GM23338 (cell line): ENCODE data around the gene EYS. TPM values are rescaled to one million over a fixed set of nuclear protein-coding genes. Genes with fewer than 3 reads are reported as not detected.

ENCODE experiments used
- ATAC-seq: fragments of 200-7000 bp; cut with Tn5 transposase; 3 replicates; pipeline ENCODE4 v1.9.1; 2020
- DNase-seq: peaks from one replicate; pipeline ENCODE4 v3.0.0-alpha.2; 2015; ENCODE audit warnings: low spot score
- H2AFZ ChIP-seq: fragments of 200-600 bp; sonication (generic); 2 replicates; pipeline ENCODE4 v1.8.0; 2016; ENCODE audit warnings: antibody characterized with exemption, mild to moderate bottlenecking, moderate library complexity
- H3F3A ChIP-seq: fragments of 200-600 bp; sonication (generic); replicated peaks from 2 replicates; pipeline ENCODE4 v1.8.0; 2017; ENCODE audit warnings: antibody characterized with exemption, mixed run types, low read depth
- H3K27ac ChIP-seq: fragments of 200-600 bp; sonication (generic); 2 replicates; pipeline ENCODE4 v1.6.1; 2016; ENCODE audit warnings: low read depth
- H3K27me3 ChIP-seq: fragments of 200-600 bp; sonication (generic); 2 replicates; pipeline ENCODE4 v1.8.0; 2016; ENCODE audit warnings: mild to moderate bottlenecking, mixed run types, moderate library complexity; ENCODE audit not compliant: insufficient read depth
- H3K36me3 ChIP-seq: fragments of 200-600 bp; sonication (generic); 2 replicates; pipeline ENCODE4 v1.8.0; 2016; ENCODE audit warnings: mild to moderate bottlenecking; ENCODE audit not compliant: insufficient read depth
- H3K4me1 ChIP-seq: fragments of 200-600 bp; sonication (generic); 2 replicates; pipeline ENCODE4 v1.8.0; 2016; ENCODE audit warnings: mild to moderate bottlenecking, moderate library complexity; ENCODE audit not compliant: insufficient read depth
- H3K4me2 ChIP-seq: fragments of 200-600 bp; sonication (generic); 2 replicates; pipeline ENCODE4 v1.7.1; 2017; ENCODE audit warnings: mixed run types
- H3K4me3 ChIP-seq: fragments of 200-600 bp; sonication (generic); 2 replicates; pipeline ENCODE4 v1.6.1; 2016; ENCODE audit warnings: mixed run types
- H3K79me2 ChIP-seq: fragments of 200-600 bp; sonication (generic); replicated peaks from 2 replicates; pipeline ENCODE4 v1.8.0; 2017; ENCODE audit warnings: mild to moderate bottlenecking; ENCODE audit not compliant: insufficient read depth
- H3K9me2 ChIP-seq: fragments of 200-600 bp; sonication (generic); 2 replicates; pipeline ENCODE4 v1.8.0; 2017; ENCODE audit not compliant: insufficient read depth
- H4K20me1 ChIP-seq: fragments of 200-600 bp; sonication (generic); replicated peaks from 2 replicates; pipeline ENCODE4 v1.8.0; 2017; ENCODE audit warnings: mild to moderate bottlenecking; ENCODE audit not compliant: insufficient read depth
- H3K27ac Mint-ChIP-seq: 2 replicates; pipeline ENCODE4 v1.8.0; 2020; ENCODE audit warnings: inconsistent platforms, mild to moderate bottlenecking, moderate library complexity, mixed read lengths
- H3K27me3 Mint-ChIP-seq: 3 replicates; pipeline ENCODE4 v1.8.0; 2022; ENCODE audit warnings: low read depth, mild to moderate bottlenecking, moderate library complexity, mixed read lengths, inconsistent platforms; ENCODE audit not compliant: insufficient read depth, poor library complexity
- H3K36me3 Mint-ChIP-seq: 3 replicates; pipeline ENCODE4 v1.8.0; 2021; ENCODE audit warnings: low read depth, mild to moderate bottlenecking, inconsistent platforms, moderate library complexity, mixed read lengths
- H3K4me1 Mint-ChIP-seq: 3 replicates; pipeline ENCODE4 v1.8.0; 2020; ENCODE audit warnings: mild to moderate bottlenecking, inconsistent platforms, mixed read lengths
- H3K4me3 Mint-ChIP-seq: 3 replicates; pipeline ENCODE4 v1.8.0; 2021; ENCODE audit warnings: moderate library complexity, mild to moderate bottlenecking, inconsistent platforms, mixed read lengths
- H3K9me3 Mint-ChIP-seq: 3 replicates; pipeline ENCODE4 v1.8.0; 2020; ENCODE audit warnings: moderate library complexity, mild to moderate bottlenecking, inconsistent platforms, mixed read lengths
- CREB1 ChIP-seq: fragments of 250-450 bp; sonication (Bioruptor Pico); IDR thresholded peaks from 2 replicates; pipeline ENCODE4 v1.5.0; 2020; ENCODE audit warnings: low read depth, mild to moderate bottlenecking, moderate library complexity
- EZH2 ChIP-seq: fragments of 200-600 bp; sonication (generic); IDR thresholded peaks from one replicate; pipeline ENCODE4 v1.8.0; 2017; ENCODE audit warnings: antibody characterized with exemption, mild to moderate bottlenecking, low read depth; ENCODE audit not compliant: unreplicated experiment
- EZH2phosphoT487 ChIP-seq: fragments of 200-600 bp; sonication (generic); IDR thresholded peaks from one replicate; pipeline ENCODE4 v1.8.1; 2018; ENCODE audit warnings: antibody characterized with exemption; ENCODE audit not compliant: unreplicated experiment
- JUNB ChIP-seq: IDR thresholded peaks from one replicate; pipeline ENCODE4 v1.6.1; 2016; ENCODE audit warnings: antibody characterized with exemption; ENCODE audit not compliant: unreplicated experiment
- NANOG ChIP-seq: IDR thresholded peaks from 2 replicates; pipeline ENCODE4 v1.6.1; 2016; ENCODE audit warnings: antibody characterized with exemption, borderline replicate concordance
- POLR2AphosphoS5 ChIP-seq: IDR thresholded peaks from 2 replicates; pipeline ENCODE4 v1.6.1; 2016; ENCODE audit warnings: antibody characterized with exemption, low read depth
- STAT1 ChIP-seq: IDR thresholded peaks from one replicate; pipeline ENCODE4 v1.6.1; 2016; ENCODE audit warnings: antibody characterized with exemption; ENCODE audit not compliant: unreplicated experiment
- ZNF331 ChIP-seq: fragments of 250-450 bp; sonication (Bioruptor Pico); IDR thresholded peaks from 2 replicates; pipeline ENCODE4 v1.5.0; 2020; ENCODE audit warnings: low read depth, mild to moderate bottlenecking, moderate library complexity
- polyA plus RNA-seq: library from polyadenylated mRNA; unstranded; fragments of >200 nt; fragmentation: Nextera tagmentation; extraction: Ambion mirVana; gene quantifications from 2 replicates; pipeline ENCODE4 v1.2.1, GENCODE V29; 2016
- total RNA-seq: library from RNA; depleted of rRNA; stranded (reverse); fragments of >200 nt; shearing (Covaris generic); gene quantifications from 2 replicates; pipeline ENCODE4 v1.2.3, GENCODE V29; 2014
- TF ChIP-seq, protein P1 (sequence below): IDR thresholded peaks from 2 replicates; pipeline ENCODE4 v1.6.1; 2016; ENCODE audit warnings: antibody characterized with exemption
- TF ChIP-seq, protein P2 (sequence below): fragments of 250-450 bp; sonication (Bioruptor Pico); IDR thresholded peaks from 2 replicates; pipeline ENCODE4 v1.5.0; 2020; ENCODE audit warnings: mild to moderate bottlenecking, moderate library complexity
- TF ChIP-seq, protein P3 (sequence below): IDR thresholded peaks from one replicate; pipeline ENCODE4 v1.6.1; 2018; ENCODE audit warnings: antibody characterized with exemption; ENCODE audit not compliant: unreplicated experiment
- TF ChIP-seq, protein P4 (sequence below), 2 experiments: fragments of 200-600 bp in 1 of 2; sonication (generic) in 1 of 2; conservative IDR thresholded peaks; 2 replicates each; pipeline versions ENCODE4 v1.5.1 to v1.6.1; 2016 to 2017; ENCODE audit warnings: antibody characterized with exemption in 2 of 2, low read depth in 2 of 2, mild to moderate bottlenecking in 2 of 2, moderate library complexity in 1 of 2

The EYS gene
- total and polyA plus RNA-seq, 2 experiments from 2014 or later = 0.38 to 0.52 TPM

DNA sequence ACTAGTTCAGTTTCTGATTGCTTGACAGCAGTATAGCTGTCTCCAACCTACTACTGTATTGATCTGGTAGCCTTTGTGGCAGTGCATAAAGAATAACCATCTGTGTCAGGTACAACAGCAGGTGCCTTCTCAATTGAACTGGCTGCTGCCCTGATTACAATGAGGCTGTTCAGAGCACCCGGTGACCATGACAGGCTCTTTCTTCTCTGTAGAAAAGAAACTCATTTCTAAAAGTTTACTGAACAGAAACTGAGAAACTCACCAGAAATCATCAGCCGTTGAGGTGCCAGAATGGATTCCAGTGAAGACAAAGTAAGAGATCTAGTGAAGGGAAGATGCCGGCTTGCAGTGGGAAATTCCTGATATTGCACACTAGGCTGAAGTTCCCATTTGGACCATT lies 1117.1 kb downstream of the EYS start:
- no peak overlapping the region for H3K27ac Mint-ChIP-seq
- Histone ChIP-seq H3K9me2 (no peaks in the 10 kb centered on the region), H4K20me1 (no peaks in the 10 kb centered on the region), H3F3A (no peaks in the 10 kb centered on the region), H3K27me3 (no peaks in the 10 kb centered on the region), H3K36me3 (no peaks in the 10 kb centered on the region), H3K4me3 (no peak overlapping the region), H2AFZ (no peak overlapping the region), H3K27ac (no peak overlapping the region), H3K4me2 (no peak overlapping the region), H3K79me2 (no peaks in the 10 kb centered on the region), H3K4me1 (no peaks in the 10 kb centered on the region)
- H3K4me3 Mint-ChIP-seq = no peak overlapping the region
- H3K9me3 Mint-ChIP-seq = peaks cover 3% of the 10 kb centered on the region; the same call in 2 of the 3 replicates
- DNase-seq = no peak
- H3K27me3 Mint-ChIP-seq = no peaks in the 10 kb centered on the region
- no peaks in the 10 kb centered on the region for H3K36me3 Mint-ChIP-seq
- ATAC-seq = no peak
- 0 out of 3 replicates have a peak, but pooled peaks cover 3% of the 10 kb centered on the region for H3K4me1 Mint-ChIP-seq
- TF ChIP-seq ZNF331 (CRISPR knock-in tag) = no peak
- TF ChIP-seq, protein P1, sequence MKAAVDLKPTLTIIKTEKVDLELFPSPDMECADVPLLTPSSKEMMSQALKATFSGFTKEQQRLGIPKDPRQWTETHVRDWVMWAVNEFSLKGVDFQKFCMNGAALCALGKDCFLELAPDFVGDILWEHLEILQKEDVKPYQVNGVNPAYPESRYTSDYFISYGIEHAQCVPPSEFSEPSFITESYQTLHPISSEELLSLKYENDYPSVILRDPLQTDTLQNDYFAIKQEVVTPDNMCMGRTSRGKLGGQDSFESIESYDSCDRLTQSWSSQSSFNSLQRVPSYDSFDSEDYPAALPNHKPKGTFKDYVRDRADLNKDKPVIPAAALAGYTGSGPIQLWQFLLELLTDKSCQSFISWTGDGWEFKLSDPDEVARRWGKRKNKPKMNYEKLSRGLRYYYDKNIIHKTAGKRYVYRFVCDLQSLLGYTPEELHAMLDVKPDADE = no peak
- TF ChIP-seq POLR2AphosphoS5 = no peak
- no peak for TF ChIP-seq NANOG
- TF ChIP-seq STAT1 = no peak
- TF ChIP-seq EZH2 = no peak
- TF ChIP-seq, protein P2, sequence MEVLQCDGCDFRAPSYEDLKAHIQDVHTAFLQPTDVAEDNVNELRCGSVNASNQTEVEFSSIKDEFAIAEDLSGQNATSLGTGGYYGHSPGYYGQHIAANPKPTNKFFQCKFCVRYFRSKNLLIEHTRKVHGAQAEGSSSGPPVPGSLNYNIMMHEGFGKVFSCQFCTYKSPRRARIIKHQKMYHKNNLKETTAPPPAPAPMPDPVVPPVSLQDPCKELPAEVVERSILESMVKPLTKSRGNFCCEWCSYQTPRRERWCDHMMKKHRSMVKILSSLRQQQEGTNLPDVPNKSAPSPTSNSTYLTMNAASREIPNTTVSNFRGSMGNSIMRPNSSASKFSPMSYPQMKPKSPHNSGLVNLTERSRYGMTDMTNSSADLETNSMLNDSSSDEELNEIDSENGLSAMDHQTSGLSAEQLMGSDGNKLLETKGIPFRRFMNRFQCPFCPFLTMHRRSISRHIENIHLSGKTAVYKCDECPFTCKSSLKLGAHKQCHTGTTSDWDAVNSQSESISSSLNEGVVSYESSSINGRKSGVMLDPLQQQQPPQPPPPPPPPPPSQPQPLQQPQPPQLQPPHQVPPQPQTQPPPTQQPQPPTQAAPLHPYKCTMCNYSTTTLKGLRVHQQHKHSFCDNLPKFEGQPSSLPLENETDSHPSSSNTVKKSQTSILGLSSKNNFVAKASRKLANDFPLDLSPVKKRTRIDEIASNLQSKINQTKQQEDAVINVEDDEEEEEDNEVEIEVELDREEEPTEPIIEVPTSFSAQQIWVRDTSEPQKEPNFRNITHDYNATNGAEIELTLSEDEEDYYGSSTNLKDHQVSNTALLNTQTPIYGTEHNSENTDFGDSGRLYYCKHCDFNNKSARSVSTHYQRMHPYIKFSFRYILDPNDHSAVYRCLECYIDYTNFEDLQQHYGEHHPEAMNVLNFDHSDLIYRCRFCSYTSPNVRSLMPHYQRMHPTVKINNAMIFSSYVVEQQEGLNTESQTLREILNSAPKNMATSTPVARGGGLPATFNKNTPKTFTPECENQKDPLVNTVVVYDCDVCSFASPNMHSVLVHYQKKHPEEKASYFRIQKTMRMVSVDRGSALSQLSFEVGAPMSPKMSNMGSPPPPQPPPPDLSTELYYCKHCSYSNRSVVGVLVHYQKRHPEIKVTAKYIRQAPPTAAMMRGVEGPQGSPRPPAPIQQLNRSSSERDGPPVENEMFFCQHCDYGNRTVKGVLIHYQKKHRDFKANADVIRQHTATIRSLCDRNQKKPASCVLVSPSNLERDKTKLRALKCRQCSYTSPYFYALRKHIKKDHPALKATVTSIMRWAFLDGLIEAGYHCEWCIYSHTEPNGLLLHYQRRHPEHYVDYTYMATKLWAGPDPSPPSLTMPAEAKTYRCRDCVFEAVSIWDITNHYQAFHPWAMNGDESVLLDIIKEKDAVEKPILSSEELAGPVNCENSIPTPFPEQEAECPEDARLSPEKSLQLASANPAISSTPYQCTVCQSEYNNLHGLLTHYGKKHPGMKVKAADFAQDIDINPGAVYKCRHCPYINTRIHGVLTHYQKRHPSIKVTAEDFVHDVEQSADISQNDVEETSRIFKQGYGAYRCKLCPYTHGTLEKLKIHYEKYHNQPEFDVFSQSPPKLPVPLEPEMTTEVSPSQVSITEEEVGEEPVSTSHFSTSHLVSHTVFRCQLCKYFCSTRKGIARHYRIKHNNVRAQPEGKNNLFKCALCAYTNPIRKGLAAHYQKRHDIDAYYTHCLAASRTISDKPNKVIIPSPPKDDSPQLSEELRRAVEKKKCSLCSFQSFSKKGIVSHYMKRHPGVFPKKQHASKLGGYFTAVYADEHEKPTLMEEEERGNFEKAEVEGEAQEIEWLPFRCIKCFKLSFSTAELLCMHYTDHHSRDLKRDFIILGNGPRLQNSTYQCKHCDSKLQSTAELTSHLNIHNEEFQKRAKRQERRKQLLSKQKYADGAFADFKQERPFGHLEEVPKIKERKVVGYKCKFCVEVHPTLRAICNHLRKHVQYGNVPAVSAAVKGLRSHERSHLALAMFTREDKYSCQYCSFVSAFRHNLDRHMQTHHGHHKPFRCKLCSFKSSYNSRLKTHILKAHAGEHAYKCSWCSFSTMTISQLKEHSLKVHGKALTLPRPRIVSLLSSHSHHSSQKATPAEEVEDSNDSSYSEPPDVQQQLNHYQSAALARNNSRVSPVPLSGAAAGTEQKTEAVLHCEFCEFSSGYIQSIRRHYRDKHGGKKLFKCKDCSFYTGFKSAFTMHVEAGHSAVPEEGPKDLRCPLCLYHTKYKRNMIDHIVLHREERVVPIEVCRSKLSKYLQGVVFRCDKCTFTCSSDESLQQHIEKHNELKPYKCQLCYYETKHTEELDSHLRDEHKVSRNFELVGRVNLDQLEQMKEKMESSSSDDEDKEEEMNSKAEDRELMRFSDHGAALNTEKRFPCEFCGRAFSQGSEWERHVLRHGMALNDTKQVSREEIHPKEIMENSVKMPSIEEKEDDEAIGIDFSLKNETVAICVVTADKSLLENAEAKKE (CRISPR knock-in tag) = no peak
- TF ChIP-seq CREB1 (CRISPR knock-in tag) = no peak
- TF ChIP-seq EZH2phosphoT487 = no peak
- TF ChIP-seq, protein P3, sequence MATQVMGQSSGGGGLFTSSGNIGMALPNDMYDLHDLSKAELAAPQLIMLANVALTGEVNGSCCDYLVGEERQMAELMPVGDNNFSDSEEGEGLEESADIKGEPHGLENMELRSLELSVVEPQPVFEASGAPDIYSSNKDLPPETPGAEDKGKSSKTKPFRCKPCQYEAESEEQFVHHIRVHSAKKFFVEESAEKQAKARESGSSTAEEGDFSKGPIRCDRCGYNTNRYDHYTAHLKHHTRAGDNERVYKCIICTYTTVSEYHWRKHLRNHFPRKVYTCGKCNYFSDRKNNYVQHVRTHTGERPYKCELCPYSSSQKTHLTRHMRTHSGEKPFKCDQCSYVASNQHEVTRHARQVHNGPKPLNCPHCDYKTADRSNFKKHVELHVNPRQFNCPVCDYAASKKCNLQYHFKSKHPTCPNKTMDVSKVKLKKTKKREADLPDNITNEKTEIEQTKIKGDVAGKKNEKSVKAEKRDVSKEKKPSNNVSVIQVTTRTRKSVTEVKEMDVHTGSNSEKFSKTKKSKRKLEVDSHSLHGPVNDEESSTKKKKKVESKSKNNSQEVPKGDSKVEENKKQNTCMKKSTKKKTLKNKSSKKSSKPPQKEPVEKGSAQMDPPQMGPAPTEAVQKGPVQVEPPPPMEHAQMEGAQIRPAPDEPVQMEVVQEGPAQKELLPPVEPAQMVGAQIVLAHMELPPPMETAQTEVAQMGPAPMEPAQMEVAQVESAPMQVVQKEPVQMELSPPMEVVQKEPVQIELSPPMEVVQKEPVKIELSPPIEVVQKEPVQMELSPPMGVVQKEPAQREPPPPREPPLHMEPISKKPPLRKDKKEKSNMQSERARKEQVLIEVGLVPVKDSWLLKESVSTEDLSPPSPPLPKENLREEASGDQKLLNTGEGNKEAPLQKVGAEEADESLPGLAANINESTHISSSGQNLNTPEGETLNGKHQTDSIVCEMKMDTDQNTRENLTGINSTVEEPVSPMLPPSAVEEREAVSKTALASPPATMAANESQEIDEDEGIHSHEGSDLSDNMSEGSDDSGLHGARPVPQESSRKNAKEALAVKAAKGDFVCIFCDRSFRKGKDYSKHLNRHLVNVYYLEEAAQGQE = no peak
- no peak for TF ChIP-seq JUNB
- TF ChIP-seq, protein P4, sequence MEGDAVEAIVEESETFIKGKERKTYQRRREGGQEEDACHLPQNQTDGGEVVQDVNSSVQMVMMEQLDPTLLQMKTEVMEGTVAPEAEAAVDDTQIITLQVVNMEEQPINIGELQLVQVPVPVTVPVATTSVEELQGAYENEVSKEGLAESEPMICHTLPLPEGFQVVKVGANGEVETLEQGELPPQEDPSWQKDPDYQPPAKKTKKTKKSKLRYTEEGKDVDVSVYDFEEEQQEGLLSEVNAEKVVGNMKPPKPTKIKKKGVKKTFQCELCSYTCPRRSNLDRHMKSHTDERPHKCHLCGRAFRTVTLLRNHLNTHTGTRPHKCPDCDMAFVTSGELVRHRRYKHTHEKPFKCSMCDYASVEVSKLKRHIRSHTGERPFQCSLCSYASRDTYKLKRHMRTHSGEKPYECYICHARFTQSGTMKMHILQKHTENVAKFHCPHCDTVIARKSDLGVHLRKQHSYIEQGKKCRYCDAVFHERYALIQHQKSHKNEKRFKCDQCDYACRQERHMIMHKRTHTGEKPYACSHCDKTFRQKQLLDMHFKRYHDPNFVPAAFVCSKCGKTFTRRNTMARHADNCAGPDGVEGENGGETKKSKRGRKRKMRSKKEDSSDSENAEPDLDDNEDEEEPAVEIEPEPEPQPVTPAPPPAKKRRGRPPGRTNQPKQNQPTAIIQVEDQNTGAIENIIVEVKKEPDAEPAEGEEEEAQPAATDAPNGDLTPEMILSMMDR (conservative IDR thresholded peaks at IDR 0.05; ENCODE audit: low read depth in 2 of 2) = no peak
